BLaER1 treated with 17β-estradiol and CSF1 and Interleukin-3, amounts not matched to agents 10 nM and 100 nM (cell line): ENCODE results near the gene FOXP1.

Source experiments
- H3K27ac ChIP-seq, 11 experiments: shearing (Covaris generic); formaldehyde crosslinking; 2 replicates each; pipeline ENCODE4 v1.8.1; 2022
- H3K27me3 ChIP-seq, 11 experiments: shearing (Covaris generic); formaldehyde crosslinking; 2 replicates each; pipeline ENCODE4 v1.8.1; 2022
- H3K36me3 ChIP-seq, 11 experiments: shearing (Covaris generic); formaldehyde crosslinking; 2 replicates each; pipeline ENCODE4 v1.8.1; 2022
- H3K4me1 ChIP-seq, 10 experiments: shearing (Covaris generic); formaldehyde crosslinking; 2 replicates each; pipeline ENCODE4 v1.8.1; 2022
- H3K4me2 ChIP-seq, 11 experiments: shearing (Covaris generic); formaldehyde crosslinking; 2 replicates each; pipeline ENCODE4 v1.8.1; 2022
- H3K4me3 ChIP-seq, 10 experiments: shearing (Covaris generic); formaldehyde crosslinking; 2 replicates each; pipeline ENCODE4 v1.8.1; 2022
- H3K9ac ChIP-seq, 11 experiments: shearing (Covaris generic); formaldehyde crosslinking; 2 replicates each; pipeline ENCODE4 v1.8.1; 2022
- H3K9me3 ChIP-seq, 11 experiments: shearing (Covaris generic); formaldehyde crosslinking; replicated peaks in 1 of 11; 2 replicates each; pipeline ENCODE4 v1.8.1; 2022
- H4K20me1 ChIP-seq, 11 experiments: shearing (Covaris generic); formaldehyde crosslinking; 2 replicates each; pipeline ENCODE4 v1.8.1; 2022
- Cebpa-rat ChIP-seq, 11 experiments: shearing (Covaris generic); IDR thresholded peaks; 2 replicates each; pipeline ENCODE4 v1.8.1; 2022

The FOXP1 gene

DNA sequence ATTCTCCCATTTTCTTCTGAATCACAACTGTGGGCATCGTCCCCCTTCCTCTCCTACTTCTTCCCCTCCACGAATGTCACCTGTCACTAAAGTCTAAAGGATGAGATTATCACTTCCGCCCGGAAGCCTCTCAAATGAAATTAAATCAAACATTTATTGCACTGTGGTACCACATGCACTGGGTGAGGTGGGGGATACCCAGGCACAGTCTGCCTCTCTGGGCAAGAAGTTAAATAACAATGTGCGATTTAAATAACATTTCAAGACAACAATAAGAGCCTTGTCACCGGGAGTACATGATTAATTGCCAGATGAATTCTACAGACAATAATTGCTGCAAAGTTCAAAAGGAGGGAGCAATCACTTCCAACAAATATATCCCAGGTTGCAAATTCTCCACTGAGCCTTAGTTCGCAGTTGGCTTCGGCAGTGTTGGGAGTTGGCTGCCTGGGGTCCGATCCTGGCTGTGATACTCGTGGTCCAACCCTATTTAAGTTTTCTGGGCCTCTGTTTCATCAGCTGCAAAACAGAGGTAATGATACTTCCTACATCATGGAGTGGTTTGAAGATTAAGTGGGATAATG, 77.7 kb downstream of the FOXP1 start:
- Histone ChIP-seq H3K27ac (no peak overlapping the region), H3K9me3 (no peaks in the 10 kb centered on the region; a peak in 2 of 22 replicates), H3K27me3 (no peaks in the 10 kb centered on the region), H3K9ac (no peak overlapping the region), H3K36me3 (no peaks in the 10 kb centered on the region), H3K4me1 (peaks cover 0 to 24% (median 18%) of the 10 kb centered on the region in 10 experiments; a peak in 16 of 20 replicates), H3K4me3 (no peak overlapping the region), H3K4me2 (no peak overlapping the region), H4K20me1 (no peaks in the 10 kb centered on the region)
- TF ChIP-seq Cebpa-rat (IDR thresholded peaks at IDR 0.05): no peak

DNA sequence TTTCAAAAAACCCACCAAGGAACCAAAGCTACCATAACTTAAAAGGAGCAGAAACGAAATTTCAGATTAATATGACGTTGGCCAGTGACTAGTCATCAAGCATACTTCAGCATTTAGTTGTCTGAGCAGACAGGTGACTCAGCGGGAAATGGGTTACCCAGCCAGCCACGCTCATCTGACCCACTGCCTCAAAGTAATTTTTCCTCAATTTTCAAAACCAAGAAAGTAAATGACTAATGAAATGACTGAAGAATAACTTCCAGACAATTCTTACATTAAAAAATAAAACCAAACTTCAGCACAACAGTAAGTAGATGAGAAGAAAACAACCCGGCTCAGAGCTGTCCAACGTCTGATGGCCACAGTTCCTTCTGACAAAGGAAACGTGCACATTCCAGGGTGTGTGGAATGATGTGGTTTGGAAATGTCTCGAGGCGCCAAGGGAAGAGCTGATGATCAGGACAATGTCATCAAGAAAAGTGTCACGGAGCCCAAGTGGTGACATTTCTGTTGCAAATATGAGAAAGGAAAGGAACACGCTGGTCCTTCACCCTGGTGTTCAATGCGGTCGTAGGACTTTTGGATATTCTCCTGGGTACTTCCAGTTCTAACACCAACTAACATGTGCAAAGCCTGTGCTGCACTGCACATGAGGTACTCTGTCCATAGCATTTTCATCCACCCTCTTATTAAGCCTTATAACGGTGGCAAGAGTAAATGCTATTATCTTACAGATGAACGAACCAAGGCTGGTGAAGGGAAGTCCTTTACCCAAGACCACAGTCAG, 79.1 kb downstream of the FOXP1 start:
- Histone ChIP-seq H3K36me3 (no peaks in the 10 kb centered on the region), H3K4me3 (no peak overlapping the region), H4K20me1 (no peaks in the 10 kb centered on the region), H3K27me3 (no peaks in the 10 kb centered on the region), H3K27ac (no peak overlapping the region), H3K4me1 (peaks cover 0 to 39% (median 30%) of the 10 kb centered on the region in 10 experiments; a peak in 16 of 20 replicates), H3K4me2 (peak overlapping the region in 1 of 11 experiments; percentile 15; a peak in 1 of 22 replicates), H3K9ac (no peak overlapping the region), H3K9me3 (no peaks in the 10 kb centered on the region; a peak in 2 of 22 replicates)
- no peak for TF ChIP-seq Cebpa-rat (IDR thresholded peaks at IDR 0.05)

GRCh38 chr3:71503525-71504249, 79.8 kb downstream of the FOXP1 start:
- Histone ChIP-seq H3K9me3 (no peaks in the 10 kb centered on the region; a peak in 2 of 22 replicates), H3K36me3 (no peaks in the 10 kb centered on the region), H3K4me3 (no peak overlapping the region), H3K9ac (no peak overlapping the region), H3K27ac (no peak overlapping the region), H3K4me2 (peak overlapping the region in 1 of 11 experiments; percentile 15; a peak in 1 of 22 replicates), H4K20me1 (no peaks in the 10 kb centered on the region), H3K27me3 (no peaks in the 10 kb centered on the region), H3K4me1 (peaks cover 0 to 45% (median 33%) of the 10 kb centered on the region in 10 experiments; a peak in 16 of 20 replicates)
- no peak for TF ChIP-seq Cebpa-rat (IDR thresholded peaks at IDR 0.05)

GRCh38 chr3:71502066-71502625, 81.4 kb downstream of the FOXP1 start:
- Histone ChIP-seq H3K36me3 (no peaks in the 10 kb centered on the region), H3K9me3 (no peaks in the 10 kb centered on the region; a peak in 2 of 22 replicates), H3K27me3 (no peaks in the 10 kb centered on the region), H3K4me3 (no peak overlapping the region), H3K9ac (no peak overlapping the region), H3K4me1 (peaks cover under 1 to 56% (median 40%) of the 10 kb centered on the region in 10 experiments; a peak in 19 of 20 replicates), H4K20me1 (no peaks in the 10 kb centered on the region), H3K4me2 (peak overlapping the region in 9 of 11 experiments; percentile 13 to 78 (median 58); a peak in 17 of 22 replicates), H3K27ac (peak overlapping the region in 5 of 11 experiments; percentile 1 to 33 (median 20); a peak in 4 of 22 replicates)
- no peak for TF ChIP-seq Cebpa-rat (IDR thresholded peaks at IDR 0.05)

DNA sequence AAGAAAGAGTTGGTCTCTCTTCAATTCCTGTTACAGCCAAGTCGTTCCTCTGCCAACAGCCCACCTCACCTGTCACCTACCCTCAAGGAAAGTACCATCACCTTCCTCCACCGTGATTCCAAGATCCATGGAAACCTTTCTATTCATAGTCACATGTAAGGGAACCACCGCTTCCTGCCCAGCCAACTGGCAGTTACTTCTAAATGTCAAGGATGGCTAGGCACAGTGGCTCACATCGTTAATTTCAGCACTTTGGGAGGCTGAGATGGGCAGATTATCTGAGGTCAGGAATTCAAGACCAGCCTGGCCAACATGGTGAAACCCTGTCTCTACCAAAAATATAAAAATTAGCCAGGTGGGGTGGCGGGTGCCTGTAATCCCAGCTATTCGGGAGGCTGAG, 82.8 kb downstream of the FOXP1 start:
- Histone ChIP-seq H3K27ac (no peak overlapping the region), H3K4me3 (no peak overlapping the region), H3K36me3 (no peaks in the 10 kb centered on the region), H3K9me3 (no peaks in the 10 kb centered on the region; a peak in 2 of 22 replicates), H3K27me3 (no peaks in the 10 kb centered on the region), H4K20me1 (no peaks in the 10 kb centered on the region), H3K4me2 (peak overlapping the region in 9 of 11 experiments; percentile 9 to 78 (median 58); a peak in 16 of 22 replicates), H3K4me1 (peaks cover 15 to 70% (median 54%) of the 10 kb centered on the region in 10 experiments), H3K9ac (no peak overlapping the region)
- TF ChIP-seq Cebpa-rat (IDR thresholded peaks at IDR 0.05): no peak

DNA sequence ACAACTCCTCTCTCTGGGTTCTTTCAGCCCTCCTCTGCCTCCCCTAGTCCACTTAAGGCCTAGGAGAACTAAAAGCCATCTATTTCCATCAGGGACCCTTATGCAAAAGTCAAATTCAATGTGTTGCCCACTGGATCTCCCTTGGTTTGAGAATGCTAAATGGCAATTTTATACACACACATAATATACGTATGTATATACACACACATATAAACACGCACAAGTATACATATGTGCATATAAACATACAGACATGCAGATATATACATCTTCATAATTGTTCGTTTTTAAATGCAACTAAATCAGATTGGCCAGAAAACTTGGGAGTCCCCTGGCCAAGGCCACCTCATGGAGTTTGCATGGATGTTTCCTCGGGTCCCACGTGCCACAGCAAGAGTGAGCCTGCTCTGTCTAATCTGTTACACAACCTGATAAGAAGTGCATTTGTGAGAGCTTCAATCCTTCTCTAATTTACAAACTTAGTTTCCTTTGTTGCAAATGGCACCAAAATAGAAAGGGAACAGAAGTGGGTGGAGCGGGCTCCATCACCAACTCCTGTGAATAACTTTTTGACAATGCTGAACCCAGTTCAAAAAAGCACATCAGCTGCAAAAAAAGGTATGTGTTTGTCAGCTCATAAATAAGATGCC, 84.2 kb downstream of the FOXP1 start:
- no peaks in the 10 kb centered on the region for H4K20me1 ChIP-seq
- no peak overlapping the region for H3K27ac ChIP-seq
- no peak for TF ChIP-seq Cebpa-rat (IDR thresholded peaks at IDR 0.05)
- peak overlapping the region in 10 of 11 experiments; percentile 12 to 78 (median 34); a peak in 10 of 22 replicates for H3K4me2 ChIP-seq
- no peaks in the 10 kb centered on the region; a peak in 2 of 22 replicates for H3K9me3 ChIP-seq
- H3K4me3 ChIP-seq: no peak overlapping the region
- no peaks in the 10 kb centered on the region for H3K36me3 ChIP-seq
- no peak overlapping the region for H3K9ac ChIP-seq
- peaks cover 18 to 72% (median 56%) of the 10 kb centered on the region in 10 experiments for H3K4me1 ChIP-seq
- no peaks in the 10 kb centered on the region for H3K27me3 ChIP-seq

DNA sequence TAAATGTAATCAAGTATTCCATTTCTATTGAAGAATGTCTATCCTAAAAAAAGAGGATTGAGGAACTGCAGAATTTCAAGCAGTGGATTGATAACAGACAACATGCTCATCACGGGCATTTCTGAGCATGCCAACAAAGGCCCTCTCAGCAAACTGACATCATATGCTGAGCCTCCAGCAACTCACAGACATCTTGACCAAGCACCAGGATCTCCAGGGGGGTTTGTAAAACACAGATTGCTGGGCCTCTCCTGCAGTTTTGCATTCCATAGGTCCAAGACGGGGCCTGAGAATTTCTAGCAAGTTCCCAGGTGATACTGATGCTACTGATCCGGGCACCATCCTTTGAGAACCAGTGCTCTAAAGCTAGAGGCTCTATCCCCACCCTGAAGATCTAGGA, 85.0 kb downstream of the FOXP1 start:
- no peak overlapping the region for H3K9ac ChIP-seq
- H3K4me1 ChIP-seq: peaks cover 18 to 72% (median 56%) of the 10 kb centered on the region in 10 experiments
- no peak overlapping the region for H3K27ac ChIP-seq
- H3K9me3 ChIP-seq: no peaks in the 10 kb centered on the region; a peak in 2 of 22 replicates
- no peak overlapping the region for H3K4me3 ChIP-seq
- H3K4me2 ChIP-seq: peak overlapping the region in 2 of 11 experiments; percentile 31 to 67; a peak in 2 of 22 replicates
- no peaks in the 10 kb centered on the region for H4K20me1 ChIP-seq
- TF ChIP-seq Cebpa-rat (IDR thresholded peaks at IDR 0.05): no peak
- H3K27me3 ChIP-seq: no peaks in the 10 kb centered on the region
- H3K36me3 ChIP-seq: no peaks in the 10 kb centered on the region

DNA sequence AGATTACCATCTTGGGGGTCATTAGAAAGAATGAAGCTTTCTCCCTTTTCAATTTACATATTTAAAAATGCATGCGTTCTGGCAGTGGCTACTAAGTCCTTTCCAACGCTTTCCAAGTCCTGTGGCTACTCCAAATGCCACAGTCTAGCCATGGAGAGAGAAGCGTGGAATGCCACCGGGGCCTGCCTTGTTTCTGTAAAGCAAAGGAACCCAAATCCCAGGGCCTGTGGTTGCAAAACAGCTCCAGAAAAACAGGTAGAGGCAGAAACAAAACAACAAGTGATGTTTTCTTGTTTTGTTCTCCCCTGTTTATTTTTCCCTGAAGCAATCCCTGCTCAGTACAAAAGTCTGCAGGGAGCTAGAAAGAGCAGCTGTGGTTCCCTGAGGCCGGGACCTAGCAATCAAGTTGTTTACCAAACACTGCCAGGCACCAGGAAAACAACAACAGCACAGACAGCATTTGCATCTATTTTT, 85.5 kb downstream of the FOXP1 start:
- H3K36me3 ChIP-seq: no peaks in the 10 kb centered on the region; a peak in 1 of 22 replicates
- TF ChIP-seq Cebpa-rat (IDR thresholded peaks at IDR 0.05): no peak

More for the DNA sequence above, 85.5 kb downstream of the FOXP1 start:
- Histone ChIP-seq H3K4me2 (peak overlapping the region in 3 of 11 experiments; percentile 13 to 68 (median 67); a peak in 3 of 22 replicates), H3K4me3 (no peak overlapping the region), H4K20me1 (no peaks in the 10 kb centered on the region), H3K27ac (no peak overlapping the region), H3K27me3 (no peaks in the 10 kb centered on the region), H3K9ac (no peak overlapping the region), H3K4me1 (peaks cover 18 to 70% (median 55%) of the 10 kb centered on the region in 10 experiments), H3K9me3 (no peaks in the 10 kb centered on the region; a peak in 2 of 22 replicates)
